GM18499 (cell line): ENCODE results near the gene SORD.
"Not testable (repeated sequence)": the region's sequence is repeated elsewhere in the genome, so short reads cannot be mapped to it uniquely, and the experiment has no call there.

Experiments
- ATAC-seq: cut with Tn5 transposase; IDR thresholded peaks from one replicate; pipeline ENCODE4 v1.9.1; 2021; ENCODE audit warnings: moderate number of reproducible peaks; ENCODE audit not compliant: insufficient read depth, unreplicated experiment

Gene SORD

DNA sequence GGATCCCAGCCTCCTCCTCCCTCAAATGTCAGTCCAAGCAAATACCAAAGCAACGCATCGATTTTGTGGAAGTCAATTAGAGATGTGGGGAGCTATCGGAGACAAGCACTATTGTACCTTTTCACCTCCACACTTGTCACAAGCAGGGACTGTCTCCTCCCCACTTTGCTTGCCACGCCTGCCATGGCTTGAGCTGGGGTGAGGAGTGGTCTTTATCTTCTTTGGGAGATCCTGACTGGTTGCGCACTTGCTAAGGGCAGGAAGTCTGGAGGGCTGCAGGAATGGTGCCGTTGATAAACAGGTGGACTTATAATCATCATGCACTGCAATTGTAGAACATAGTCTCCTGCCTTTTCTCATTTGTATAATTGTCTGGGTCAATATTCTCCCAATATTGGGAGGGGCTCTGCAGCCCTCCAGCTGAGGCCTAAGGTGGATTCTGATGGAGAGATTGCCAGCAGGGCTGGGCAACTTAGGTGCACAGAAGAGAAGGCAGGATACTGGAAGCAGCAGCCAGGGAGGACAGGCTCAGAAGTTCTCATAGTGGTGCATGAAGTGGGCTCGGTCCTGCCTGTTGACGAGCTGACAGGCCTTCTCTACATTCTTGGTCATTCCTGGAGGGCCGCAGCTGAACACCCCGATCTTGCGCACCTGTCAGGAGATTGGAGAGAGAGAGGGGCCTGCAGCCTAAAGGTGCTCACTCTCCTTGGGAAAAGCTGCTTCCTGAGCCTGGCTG lies 70.8 kb downstream of the SORD start:
- ATAC-seq = no peak

DNA sequence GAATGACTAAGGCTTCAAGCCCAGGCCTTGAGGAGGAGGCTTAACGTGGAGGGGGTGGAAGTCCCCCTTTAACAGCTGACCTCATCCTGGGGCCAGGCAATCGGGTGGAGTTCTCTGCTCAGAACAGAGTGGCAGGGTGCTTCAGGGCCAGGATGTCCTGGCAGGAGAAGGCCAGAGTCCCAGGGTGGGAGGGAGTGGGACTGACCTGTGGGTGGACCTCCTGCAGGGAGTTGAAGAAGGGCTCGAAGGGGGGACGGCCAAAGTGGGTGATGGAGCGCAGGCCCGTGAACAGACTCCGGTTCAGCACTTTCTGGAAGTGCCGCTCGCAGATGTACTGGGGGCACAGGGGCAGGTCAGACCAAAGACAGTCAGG lies 71.3 kb downstream of the SORD start:
- ATAC-seq = no peak

DNA sequence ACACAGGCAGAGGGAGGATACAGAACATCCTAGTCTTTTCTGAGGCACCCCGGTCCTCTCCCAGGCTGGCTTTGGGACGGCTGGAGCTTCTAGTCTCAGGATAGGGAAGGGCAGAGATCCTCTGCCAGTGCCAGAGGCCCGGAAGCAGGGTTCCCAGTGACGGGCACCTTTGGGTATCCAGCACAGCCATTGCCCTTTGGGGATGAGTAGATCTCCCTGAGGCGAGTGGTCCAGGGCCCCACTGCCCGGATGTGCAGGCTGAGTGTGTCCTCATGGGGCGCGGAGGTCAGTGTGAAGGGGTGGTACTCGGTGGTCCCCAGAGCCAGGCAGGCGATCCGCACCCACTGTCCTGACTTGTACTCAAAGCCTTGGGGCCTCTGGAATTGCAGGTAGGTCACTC lies 72.7 kb downstream of the SORD start:
- no peak for ATAC-seq

DNA sequence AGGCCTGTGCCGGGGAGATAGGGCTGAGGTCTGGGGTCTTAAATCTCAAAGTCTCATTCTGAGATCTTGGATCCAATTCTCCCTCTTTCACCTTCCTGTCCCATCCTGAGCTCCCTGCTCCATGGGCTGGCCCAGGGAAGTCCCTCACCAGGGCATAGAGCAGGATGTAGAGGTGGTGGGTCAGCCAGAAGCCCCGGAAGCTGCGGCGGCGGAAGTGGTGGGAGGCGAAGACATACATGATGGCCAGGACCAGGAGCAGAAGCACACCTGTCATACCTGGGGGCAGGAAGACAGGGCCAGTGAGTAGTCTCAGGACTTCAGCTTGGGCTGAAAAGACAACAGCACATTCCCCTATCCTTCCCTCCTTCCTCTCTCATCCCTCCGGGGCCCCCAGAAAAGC lies 74.5 kb downstream of the SORD start:
- ATAC-seq = no peak

DNA sequence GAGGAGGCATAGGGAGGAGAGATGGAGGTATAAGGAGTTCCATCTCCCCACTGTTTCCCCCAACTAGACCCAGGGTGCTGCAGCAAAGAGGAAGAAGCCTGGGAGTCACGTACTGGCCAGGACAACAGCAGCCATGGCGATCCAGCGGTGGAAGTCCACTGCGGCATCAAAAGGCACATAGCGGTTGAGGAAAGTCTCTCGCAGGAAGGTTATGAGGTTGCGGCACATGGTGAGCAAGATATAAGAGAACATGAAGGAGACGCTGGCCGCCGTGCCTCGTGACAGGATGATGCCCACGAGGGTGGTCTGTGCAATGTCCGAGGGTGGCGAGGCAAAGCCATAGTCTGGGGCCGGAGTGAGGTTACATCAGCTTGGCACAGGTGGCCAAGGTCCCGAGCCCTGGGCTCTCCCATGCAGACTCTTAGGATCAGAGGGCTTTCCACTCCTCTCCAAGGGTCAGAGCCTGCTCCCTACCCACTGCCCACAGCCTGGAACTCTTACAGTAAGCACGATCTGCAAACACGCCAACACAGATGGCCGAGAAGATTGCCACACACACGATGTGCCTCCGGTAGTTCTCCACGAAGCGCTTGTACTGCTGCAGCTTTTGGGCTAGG lies 76.7 kb downstream of the SORD start:
- ATAC-seq = no peak

DNA sequence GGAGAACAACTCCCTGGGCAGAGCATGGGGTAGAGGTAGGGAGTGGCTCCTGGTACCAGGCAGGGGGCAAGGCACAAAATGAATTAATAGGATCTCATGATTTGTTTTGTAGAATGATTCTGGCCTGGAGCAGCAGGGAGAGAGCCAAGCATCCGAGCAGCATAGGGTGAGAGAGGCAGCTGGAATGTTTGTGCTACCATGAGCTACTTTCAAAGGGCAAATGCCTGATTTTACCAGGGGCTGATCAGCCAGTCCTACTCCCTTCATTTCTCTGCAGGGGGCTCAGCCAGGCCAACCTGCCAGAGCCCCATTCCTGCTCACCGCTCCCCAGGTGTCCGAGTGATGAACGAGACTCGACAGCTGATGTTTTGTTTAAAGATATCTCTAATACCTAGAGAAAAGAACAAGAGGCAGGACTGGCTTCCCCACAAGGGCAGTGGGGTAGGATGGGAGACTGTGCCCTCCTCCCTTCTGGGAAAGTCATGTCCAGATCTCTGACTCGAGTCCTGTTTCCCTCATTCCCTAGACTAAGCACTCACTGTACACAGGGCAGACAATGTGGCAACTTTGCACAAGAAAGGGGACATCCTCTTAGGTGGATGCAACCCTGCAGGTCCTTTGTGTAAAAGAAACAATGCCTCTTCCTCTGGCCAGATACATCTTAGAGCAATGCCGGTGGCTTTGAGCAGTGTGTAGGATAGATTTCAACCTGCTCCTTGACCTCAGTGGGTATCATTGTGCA lies 78.1 kb downstream of the SORD start:
- no peak for ATAC-seq

DNA sequence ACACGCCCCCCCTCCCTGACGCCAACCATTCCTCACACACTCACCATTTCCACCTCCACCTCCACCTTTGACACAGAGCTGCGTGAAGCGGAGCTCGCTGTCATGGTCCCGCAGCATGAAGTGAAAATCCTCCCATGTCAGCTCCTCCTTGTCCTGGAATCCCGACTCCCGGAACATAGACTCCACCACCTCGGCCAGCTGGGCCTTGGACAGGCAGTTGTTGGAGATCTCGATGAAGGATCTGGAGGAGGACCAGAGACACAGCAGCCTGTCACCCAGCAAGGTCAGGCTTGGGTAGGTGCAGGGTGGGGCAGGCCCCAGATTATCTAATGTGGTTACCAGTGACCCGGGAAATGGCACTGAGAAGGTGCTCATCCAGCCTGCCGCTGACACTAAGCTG lies 78.8 kb downstream of the SORD start:
- no peak for ATAC-seq

DNA sequence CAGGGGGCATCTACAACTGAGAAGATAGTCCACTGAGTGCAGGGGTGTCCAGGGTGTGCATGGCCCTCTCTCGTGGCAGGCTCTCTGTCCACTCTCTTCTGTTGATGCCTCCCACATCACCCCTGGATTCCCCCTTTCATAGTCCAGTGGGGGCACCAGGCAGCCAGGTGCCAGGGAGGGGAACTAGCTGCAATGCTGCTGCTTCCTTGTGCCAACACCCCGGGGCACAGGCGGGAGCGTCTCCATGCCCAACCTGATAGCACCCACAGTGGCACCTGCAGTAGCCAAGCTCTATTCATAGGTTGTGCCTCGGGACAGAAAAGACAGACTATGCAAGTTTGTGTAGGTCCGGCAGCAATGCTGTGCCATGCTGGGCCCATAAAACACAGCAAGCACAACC lies 79.2 kb downstream of the SORD start:
- no peak for ATAC-seq

DNA sequence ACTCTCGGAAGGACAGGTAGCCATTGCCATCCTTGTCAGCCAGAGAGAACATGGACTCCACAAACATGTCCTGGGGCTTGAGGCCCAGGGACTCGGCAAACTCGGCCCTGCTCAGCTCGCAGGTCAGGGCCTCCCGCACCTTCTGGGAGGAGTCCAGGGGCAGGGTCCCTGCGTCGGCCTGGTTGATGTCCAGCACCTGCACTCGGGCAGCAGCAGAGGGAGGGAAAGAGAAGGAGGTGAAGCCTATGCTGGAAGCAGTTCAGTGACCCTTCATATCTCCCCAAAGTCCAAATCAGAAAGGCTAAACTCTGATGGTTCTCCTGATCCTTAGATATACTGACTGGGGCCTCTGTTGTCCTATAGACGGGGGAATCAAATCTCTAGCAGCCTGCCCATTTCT lies 81.2 kb downstream of the SORD start:
- not testable (repeated sequence) for ATAC-seq

DNA sequence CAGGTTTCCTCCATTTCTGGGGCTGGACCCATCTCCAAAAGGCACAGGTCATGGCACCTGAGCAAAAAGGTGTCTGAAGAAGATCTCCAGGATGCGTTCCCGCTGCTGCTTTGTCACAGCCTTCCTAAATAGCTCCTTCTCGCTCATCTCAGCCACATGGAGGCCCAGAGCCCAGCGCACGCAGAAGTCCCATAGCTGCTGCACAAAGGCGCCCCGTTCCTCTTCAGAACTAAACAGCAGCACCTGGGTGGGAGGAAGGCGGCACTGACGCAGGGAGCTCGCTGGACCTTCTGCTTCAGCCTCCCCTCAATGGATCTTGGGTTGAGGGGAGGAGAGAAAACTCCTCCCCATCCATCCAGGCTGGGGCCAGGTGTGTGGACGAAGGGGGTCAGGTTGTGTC lies 82.6 kb downstream of the SORD start:
- no peak for ATAC-seq

DNA sequence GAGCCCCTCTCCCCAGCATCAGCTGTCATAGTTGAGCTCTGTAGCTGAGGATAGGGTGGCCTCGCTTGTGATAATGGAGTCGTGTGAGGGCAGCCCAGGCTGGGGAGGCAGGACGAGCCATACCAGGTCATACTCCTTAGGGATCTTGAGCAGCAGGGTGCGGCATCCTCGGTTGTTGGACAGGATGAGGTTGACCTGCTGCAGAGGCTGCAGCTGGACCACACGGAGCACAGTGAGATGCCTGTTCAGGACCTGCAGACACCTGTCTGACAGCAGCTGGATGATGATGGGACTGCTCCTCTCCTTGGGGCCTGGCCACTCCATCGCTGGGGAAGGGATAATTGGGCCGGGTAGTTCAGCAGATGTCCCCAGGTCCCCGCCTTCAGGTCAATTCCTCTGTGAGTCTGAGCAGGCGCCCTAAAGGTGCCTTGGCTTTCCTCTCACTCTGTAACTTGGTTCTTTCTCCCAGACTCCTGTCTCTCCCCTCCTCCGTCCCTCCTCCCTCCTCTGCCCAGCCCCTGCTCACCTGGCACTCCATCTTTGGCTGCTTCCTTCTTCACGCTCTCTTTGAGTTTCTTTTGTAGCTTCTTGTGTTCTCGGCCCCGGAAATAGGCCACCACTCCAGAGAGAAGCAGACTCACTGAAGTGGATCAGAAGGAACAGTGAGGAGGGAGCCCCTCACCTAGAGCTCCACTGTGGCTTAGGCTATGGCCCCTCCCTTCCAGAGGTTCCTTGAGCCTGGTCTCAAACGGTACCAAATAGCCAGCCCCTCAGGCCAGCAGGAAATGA lies 83.2 kb downstream of the SORD start:
- no peak for ATAC-seq

DNA sequence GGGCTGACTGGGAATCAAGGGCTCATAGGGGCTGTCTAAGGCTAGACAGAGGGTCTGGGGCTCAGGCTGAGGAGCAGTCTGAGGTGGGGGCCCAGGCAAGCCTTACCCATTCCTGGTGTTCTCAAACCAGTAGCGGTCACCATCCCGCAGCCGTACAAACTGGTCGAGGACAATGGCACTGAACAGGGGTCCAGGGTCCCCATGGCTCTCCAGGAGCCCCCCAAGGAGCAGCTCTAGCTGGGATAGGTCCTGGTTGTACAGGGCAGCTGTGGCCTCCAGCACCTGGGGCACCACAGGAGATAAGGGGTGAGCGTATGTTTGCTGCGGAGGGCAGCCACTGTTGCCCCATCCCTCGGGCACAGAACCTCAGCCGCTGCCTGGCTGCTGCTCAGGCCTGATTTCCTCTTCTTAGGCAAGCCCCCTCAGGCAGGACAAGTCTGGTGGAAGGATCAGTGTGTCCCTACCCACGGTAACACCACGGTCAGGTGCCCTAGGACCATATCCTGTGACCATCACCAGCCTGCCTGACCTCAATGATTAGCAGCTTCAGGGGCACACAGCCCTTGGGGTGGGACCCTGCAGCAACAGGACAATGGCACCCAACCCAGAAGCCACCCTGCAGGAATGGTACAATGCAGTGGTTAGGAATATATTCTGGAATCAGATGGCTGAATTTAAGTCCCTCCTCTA lies 85.1 kb downstream of the SORD start:
- ATAC-seq = no peak

DNA sequence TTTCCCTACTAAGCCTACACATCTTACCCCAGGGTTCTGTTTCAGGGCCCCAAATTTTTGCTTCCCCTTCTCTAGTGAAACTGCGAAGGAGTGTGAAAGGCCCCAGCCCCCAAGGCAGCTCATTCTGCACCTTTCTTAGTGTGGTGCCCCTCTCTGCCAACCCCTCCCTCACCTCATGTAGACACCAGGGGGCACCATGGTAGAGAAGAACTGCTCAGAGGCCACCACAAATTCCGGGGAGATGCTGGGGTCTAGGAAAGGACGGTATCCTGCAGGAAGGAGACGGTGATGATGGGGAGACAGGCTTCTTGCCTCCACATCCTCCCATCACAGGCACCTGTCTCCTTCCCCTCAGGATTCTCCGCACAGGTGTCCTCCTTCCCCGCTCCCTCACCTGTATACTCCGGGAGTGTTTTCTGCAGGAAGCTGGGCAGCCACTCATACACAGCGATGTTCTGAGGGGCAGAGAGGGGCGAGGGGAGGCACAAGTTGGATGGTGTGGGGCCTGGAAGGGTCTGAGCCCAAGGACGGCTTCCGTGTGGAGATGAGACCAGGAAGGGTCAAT lies 87.3 kb downstream of the SORD start:
- ATAC-seq = no peak

DNA sequence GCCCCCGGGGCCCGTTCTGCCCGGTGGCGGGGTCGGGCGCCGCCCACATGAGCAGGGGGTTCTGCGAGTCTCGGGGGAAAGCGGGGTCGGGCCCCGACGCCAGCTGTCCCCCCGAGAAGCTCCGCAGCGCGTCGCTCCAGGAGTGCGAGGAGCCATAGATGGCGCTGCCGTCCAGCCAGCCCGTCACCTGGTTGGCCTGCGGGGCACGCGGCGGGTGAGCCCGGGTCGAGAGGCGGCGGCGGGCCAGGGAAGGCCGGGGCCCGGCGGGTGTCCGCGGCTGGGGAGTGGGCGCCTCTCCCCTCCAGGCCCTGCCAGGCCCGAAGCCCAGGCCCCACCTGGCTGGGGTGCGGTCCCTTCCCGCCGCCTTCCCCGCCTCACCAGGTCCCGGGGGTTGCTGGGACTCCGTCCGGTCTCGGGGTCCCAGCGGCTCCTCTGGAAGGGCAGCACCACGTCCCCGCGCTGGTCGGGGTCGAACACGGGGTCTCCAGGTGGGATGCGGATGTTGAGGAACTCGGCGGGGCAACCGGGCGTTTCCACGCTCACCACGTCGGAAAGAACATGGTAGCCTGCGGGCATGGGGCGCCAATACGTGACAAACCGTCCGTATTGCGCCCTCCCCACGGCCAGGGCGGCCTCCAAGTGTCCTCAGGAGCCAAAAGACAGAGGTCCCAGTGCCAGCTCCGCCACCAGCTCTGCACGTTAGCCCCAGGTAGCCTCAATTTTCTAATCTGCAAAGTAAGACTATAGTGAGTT lies 88.6 kb downstream of the SORD start:
- no peak for ATAC-seq

DNA sequence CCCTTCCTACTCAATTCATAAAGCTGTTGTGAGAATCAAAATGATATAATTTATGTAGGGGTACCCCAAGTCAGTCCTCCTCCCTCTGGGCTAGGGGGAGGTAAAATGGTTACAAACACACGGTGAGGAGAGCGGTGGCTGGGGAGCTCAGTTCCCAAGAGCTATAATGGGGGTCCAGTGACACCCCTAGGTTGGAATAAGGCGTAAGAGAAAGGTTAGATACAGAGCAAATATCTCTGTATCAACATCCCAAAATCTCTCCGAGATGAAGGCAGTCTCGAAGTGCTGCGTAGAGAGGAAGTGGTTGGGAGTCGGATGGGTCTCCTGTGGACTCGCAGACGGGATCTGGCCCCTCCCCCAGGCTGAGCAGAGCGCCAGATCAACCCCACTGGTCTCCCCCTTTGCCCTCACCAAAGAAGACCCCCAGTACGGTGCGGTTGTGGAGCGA lies 89.2 kb downstream of the SORD start:
- ATAC-seq = no peak

DNA sequence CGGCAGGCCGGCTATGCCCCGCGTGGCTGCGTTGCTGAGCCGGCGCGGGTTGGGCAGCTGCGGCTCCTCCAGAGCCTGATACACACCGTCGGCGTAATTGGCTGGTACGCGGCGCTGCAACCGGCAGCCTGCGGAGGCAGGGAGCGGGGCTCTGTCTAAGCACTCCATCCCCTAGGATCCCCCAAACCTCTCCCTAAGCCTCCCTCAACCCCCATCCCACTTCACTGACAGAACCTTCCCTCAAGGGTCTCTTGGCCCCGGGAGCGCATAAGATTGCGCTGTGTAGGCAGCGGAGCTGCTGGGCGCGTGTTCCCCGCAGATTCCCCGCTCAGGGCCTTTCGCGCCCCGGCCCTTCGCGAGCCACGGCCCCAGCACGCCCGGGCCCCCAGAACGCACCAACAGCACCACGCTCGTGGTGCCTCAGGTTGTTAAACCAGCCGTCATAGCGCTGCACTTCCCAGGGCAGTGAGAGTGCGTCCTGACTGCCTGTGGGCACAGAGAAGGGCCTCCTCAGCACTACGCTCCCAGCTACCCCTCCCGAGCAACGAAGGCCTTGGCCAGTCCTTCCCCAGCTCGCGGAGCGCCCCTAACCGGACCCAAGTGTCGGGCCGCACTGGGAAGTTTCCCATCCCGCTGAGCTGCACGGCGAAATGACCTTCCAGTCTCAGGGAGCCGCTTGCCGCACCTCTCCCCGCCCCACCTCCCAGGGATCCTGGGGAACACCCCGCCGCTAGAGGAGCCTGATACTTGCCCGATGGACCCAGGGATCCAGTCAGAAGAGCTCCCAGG lies 89.8 kb downstream of the SORD start:
- ATAC-seq = no peak

DNA sequence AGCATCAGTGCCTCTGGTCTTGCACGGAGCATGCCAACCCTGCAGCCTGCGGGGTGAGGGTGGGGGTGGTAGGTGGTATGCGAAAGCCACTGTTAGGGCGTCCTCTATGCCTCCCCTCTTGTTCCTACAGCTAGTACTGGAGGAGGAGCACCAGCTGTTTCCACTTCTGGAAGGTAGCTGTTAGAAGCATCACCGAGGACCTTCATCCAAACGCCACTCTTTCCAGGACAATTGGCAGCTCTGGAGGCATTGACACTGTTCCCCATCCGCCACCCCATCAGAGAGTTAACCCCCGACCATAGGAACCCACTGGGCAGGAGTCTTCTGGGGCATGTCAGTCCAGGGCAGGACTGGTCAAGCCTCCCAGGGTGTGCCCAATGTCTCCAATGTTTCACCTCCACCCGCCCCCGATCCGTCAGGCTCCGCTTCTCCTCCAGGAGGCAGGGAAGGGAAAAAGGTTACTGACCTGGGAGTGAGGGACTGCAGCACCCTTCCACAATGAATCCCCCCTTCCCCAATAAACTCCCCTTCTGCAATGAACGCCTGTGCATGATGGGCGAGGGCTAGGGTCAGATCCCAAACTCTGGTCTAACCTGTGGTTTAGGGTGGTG lies 90.5 kb downstream of the SORD start:
- no peak for ATAC-seq
